Nucleus accumbens (tissue), 56 donors: ENCODE data around the gene EPHA7.

Experiments used
- DNase-seq, 56 donors: peaks; one replicate each; lab custom pipeline; 2025; lab: John Stamatoyannopoulos, UW

EPHA7 gene

DNA sequence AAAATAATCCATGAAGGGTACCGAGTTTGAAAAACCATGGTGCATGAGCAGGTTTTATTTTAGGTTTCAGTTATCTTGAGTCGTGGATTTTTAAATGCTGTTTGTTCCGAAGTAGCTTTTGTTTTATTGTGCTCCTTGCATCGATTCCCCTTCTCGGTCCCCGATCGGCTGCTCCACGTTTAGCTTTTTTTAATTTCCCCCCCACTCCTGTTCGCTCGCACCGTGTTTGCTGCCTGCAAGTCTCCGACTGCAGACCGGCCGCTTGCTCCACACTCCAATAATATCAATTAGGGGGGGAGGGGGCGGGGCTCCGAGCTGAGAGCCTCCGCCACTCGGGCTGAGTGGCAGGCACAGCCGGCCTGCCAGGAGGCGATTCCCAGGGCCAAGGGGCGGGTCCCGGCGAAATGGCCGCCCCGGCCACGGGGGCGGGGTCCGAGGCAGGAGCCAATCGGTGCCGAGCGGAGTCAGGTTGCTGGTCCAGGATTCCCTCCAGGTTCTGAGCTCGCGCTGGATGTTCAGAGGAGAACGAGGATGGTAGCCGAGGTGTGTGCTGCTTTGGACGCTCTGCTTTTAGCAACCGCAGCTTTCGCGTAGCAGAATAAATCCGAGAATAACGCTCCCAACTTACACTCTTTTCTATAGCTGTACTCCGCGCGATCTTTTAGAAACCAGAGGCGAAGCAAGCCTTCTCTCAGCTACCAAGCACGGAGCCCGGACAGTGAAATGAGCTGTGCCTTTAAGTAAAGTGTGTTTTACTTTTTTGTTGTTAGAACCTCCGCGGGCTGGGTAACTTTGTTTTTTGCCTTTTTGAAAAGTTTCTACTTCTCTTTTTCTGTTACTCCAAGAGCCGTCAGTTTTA is at the start of gene EPHA7:
EPHA7 (minus strand) TSS at position 256 of the 859 bp plus-strand sequence; CDS start at position 38, 218 bp downstream.
- DNase-seq: peak; percentile 47 to 97 (median 93)

- no peak for DNase-seq
Observed at GRCh38 chr6:93468291-93468690, 48.9 kb upstream of the EPHA7 start.

DNA sequence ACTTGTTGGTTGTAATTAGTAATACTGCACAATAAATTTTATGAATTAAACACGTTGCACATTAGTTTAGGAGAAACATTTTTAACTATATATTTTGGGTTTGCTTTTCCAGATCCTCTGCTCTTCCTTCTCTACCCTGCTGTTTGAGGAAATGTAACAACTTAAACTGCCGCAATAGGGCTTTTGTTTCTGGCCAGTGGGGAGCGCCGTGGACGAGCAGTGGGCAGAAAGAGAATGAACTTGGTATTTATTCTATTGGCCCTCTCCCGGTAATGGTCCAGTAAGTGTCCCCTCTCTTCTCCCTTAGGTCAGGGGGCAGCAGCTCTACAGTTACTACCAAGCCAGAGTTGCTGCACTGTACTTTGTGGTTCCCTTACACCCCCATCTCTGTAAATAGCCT is 35.2 kb upstream of the EPHA7 start:
- no peak for DNase-seq

DNA sequence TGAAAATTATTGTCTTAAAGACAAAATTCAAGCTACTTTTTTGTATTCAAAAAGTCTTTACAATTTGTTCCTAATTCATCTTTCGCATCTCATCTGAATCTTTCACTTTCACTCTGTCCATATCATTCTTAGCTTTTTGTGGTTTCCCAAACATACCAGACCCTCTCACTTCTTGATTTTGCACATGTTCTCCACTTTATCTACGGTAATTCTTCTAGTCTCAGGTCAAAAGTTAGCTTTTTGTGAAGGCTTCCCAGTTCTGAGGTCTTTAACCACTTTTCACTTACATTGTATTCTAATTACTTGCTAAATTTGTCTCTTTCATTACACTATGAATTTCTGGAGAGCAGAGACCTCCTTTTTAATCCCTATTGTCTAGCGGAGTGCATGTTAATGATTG is 34.6 kb upstream of the EPHA7 start:
- DNase-seq: no peak

- peak in 1 of 56 donors; percentile 2 for DNase-seq
Observed at GRCh38 chr6:93447874-93448273, 28.5 kb upstream of the EPHA7 start.

DNA sequence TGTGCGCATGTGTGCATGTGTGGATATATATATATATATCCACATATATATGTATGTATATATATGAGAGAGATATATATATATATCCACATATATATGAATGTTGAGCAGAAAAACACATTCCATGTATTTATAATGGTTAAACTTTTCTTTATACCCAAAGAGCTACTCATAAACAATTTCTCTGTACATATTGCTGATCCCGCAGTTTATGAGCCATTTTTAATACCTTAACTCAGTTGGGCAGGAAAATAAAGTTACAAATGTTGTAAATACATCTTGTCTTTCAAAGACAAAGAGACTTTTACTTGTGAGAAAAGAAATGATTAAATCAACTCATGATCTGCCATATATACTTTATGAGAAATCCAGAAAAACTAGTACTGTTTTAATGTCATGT is 18.1 kb upstream of the EPHA7 start:
- DNase-seq: no peak

- no peak for DNase-seq
Observed at GRCh38 chr6:93433592-93433991, 14.2 kb upstream of the EPHA7 start.

DNA sequence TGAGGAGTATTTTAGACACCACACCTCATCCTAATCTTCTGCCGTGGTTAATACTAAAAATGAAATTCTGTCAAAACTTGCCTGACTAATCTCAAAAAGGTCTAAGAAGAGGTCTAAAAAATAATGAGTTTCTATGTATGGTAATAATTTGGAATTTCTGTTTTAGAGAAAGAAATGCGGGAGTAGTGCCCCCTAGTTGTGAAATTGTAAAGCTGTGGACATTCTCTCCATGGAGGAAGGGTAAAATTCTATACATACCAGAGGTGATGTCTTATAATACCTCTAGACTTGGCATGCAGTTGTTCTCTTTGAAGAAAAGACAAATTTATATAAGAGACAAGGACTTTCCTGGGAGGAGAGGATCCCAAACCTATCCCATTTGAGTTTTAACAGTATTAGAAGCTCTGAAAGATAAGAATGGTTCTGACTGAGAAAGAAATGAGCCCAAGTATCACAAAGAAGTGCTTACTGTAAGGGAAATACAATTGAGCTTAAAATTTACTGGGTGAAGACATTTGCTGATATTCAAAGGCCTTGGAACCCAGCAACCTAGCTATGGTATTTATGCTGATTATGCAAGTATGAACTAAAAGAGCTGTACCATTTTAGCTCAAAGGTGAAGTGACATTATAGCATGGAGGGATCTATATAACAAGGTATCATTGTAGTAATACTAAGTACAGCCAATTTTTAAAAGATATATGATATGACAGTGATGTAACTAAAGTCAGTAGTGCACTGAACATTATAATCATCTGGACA is 5.1 kb upstream of the EPHA7 start:
- no peak for DNase-seq

- DNase-seq: peak in 13 of 56 donors; percentile 1 to 57 (median 7)
Observed at GRCh38 chr6:93423542-93423941, 4.2 kb upstream of the EPHA7 start.

DNA sequence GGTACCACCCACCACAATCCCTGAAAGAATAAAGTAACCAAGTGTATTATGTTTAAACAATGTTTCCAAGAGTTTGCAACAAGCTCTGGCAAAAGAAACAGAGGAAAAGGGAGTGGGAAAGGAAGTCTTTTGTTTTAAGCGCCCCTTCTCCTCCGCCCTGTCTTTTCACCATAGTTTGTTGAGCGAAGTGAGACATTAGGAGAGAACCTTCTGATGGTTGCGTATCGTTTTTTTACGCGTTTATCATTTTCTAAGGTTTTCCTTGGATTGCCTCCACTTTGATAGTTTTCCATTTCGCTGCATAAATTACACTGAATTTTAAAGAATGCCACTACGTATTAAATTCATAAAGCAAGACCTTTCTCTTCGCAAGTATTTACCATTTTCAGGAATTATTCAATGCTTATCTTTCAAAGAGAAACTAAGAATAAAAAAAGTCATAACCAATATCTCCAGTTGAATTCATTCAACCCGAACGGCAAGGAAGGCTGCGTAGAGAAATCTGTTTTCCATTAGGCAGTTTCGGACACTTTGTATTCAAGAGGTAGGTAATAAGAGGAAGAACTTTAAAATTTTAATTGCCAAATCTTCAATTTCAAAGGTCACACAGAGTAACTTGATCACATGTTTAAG is 920 bp upstream of the EPHA7 start:
- DNase-seq: no peak

- DNase-seq: peak in 41 of 56 donors; percentile 3 to 63 (median 36)
Observed at GRCh38 chr6:93418408-93419303, 703 bp downstream of the EPHA7 start.

- peak in 4 of 56 donors; percentile 2 to 28 (median 5) for DNase-seq
Observed at GRCh38 chr6:93418033-93418407, 1.3 kb downstream of the EPHA7 start.

GRCh38 chr6:93417421-93418013 is 1.8 kb downstream of the EPHA7 start:
- DNase-seq: peak in 32 of 56 donors; percentile 4 to 75 (median 40)

GRCh38 chr6:93416571-93417420 is 2.6 kb downstream of the EPHA7 start:
- peak in 46 of 56 donors; percentile 6 to 78 (median 50) for DNase-seq

DNA sequence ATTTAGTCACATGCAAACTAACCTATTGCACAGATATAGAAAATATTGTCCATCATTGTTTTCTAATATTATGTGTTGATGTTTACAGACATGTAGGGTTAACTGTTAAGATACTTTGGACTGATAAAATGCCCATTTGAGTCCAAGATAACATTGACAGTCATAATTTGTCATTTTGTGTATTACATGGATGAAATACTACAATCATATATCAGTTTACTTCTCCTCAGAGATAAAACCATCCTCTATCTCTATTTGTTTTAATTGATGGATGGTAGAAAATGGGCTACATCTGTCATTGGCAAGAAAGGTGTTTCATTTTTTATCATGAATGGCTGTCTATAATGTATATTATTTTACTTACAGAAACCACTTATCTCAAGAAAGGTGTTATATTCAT is 6.2 kb downstream of the EPHA7 start:
- no peak for DNase-seq

DNA sequence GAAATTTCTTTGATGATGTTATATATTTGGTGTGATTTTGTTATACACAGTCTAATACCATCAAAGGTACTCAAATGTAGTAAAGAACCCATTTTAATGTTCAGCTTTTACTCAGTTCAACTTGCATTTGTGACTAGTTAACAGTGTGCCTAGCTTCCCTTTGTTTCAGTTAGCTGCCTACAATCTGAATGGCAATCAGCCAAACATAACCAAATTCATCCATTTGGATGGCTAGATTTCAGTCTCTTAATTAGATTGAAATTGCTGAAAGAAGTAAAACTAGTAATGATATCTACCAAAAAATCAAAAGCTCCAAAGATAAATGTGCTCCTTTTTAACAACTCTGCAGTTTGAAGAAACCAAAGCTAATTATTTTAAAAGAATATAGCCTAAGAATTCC is 6.9 kb downstream of the EPHA7 start:
- DNase-seq: no peak

- no peak for DNase-seq
Observed at GRCh38 chr6:93407186-93407585, 12.2 kb downstream of the EPHA7 start.

DNA sequence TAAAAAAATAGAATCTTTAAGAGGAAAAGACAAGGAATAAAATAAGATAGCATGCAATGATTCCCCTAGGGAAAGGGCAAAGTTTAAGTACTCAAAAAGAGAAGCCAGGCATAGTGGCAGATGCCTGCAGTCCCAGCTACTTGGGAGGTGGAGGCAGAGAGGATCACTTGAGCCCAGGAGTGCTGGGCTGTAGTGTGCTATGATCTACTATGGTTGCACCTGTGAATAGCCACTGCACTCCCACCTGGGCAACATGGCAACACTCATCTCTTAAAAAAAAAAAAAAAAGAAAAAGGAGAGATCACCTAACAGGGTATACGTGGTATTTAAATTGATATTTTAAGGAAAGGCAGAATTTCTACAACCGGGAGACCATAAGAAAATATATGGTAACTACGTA is 16.0 kb downstream of the EPHA7 start:
- DNase-seq: no peak

DNA sequence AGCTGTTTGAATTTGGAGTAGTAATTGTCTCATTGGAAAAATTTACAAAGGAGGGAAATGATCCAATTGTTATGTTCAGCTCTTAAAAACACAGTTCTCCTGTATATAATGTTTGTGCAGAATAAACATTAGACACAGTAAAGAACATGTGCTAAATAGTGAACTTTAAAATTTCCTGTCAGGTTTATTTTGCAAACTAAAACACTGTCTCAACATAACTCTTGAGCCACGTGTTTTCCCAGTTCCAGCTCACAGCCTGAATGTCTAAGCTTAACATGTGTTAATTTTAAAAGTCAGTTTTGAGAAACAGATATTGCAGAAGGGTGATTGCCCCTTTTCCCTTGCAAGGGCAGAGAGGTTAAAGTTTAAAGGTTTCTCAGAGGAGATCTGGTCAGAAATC is 20.6 kb downstream of the EPHA7 start:
- DNase-seq: no peak
